Measurements from ENCODE around the gene DNAH6. TPM values are rescaled to one million over a fixed set of nuclear protein-coding genes. Genes with fewer than 3 reads are reported as not detected.

DNAH6 gene
- total RNA-seq, 1 donor from 2014 or later: 0.08 TPM

GRCh38 chr2:84559838-84560237, 43.5 kb downstream of the DNAH6 start:
- no peak for ATAC-seq (ENCODE audit: poor library complexity)
- no peak for DNase-seq
- intact Hi-C loops (cut with DNase I): no loop called here

- no peak for ATAC-seq (ENCODE audit: poor library complexity)
- intact Hi-C loops (cut with DNase I): no loop called here
- DNase-seq: no peak
These were observed 63.4 kb downstream of the DNAH6 start for GRCh38 chr2:84579661-84580060.

GRCh38 chr2:84603911-84604310, 87.6 kb downstream of the DNAH6 start:
- ATAC-seq (ENCODE audit: poor library complexity): no peak
- DNase-seq: no peak
- intact Hi-C loops (cut with DNase I): no loop called here

GRCh38 chr2:84613082-84613481, 96.8 kb downstream of the DNAH6 start:
- no peak for ATAC-seq (ENCODE audit: poor library complexity)
- DNase-seq: no peak
- intact Hi-C loops (cut with DNase I): no loop called here

GRCh38 chr2:84619794-84620371, 103.6 kb downstream of the DNAH6 start:
- no peak for DNase-seq
- intact Hi-C loops (cut with DNase I): no loop called here
- ATAC-seq (ENCODE audit: poor library complexity): no peak

- intact Hi-C loops (cut with DNase I): no loop called here
- no peak for DNase-seq
- no peak for ATAC-seq (ENCODE audit: poor library complexity)
These were observed 112.2 kb downstream of the DNAH6 start for GRCh38 chr2:84628486-84628885.

- intact Hi-C loops (cut with DNase I): no loop called here
- DNase-seq (no peak), ATAC-seq (ENCODE audit: poor library complexity) (no peak)
These were observed 113.3 kb downstream of the DNAH6 start for GRCh38 chr2:84629550-84629949.

- intact Hi-C loops (cut with DNase I): loop anchor here (5.0 kb wide), 1 partner anchor 134 kb away; no protein-coding TSS in a partner anchor
- no peak for ATAC-seq (ENCODE audit: poor library complexity)
These were observed 114.7 kb downstream of the DNAH6 start for GRCh38 chr2:84631047-84631446.

GRCh38 chr2:84631985-84632384, 115.7 kb downstream of the DNAH6 start:
- ATAC-seq (ENCODE audit: poor library complexity) (no peak), DNase-seq (no peak)
- intact Hi-C loops (cut with DNase I): loop anchor here (5.0 kb wide), 1 partner anchor 135 kb away; no protein-coding TSS in a partner anchor

More at GRCh38 chr2:84631047-84631446, 114.7 kb downstream of the DNAH6 start:
- DNase-seq: no peak

- ATAC-seq (ENCODE audit: poor library complexity): no peak
- no peak for DNase-seq
- intact Hi-C loops (cut with DNase I): no loop called here
These were observed 120.0 kb downstream of the DNAH6 start for GRCh38 chr2:84636080-84636971.

- intact Hi-C loops (cut with DNase I): no loop called here
- ATAC-seq (ENCODE audit: poor library complexity) (no peak), DNase-seq (no peak)
These were observed 123.5 kb downstream of the DNAH6 start for GRCh38 chr2:84639751-84640150.

GRCh38 chr2:84640411-84640810, 124.1 kb downstream of the DNAH6 start:
- DNase-seq (no peak), ATAC-seq (ENCODE audit: poor library complexity) (no peak)
- intact Hi-C loops (cut with DNase I): no loop called here

- intact Hi-C loops (cut with DNase I): no loop called here
These were observed 124.7 kb downstream of the DNAH6 start for GRCh38 chr2:84641021-84641420.

GRCh38 chr2:84643991-84644390, 127.7 kb downstream of the DNAH6 start:
- ATAC-seq (ENCODE audit: poor library complexity): no peak
- intact Hi-C loops (cut with DNase I): no loop called here

More at GRCh38 chr2:84641021-84641420, 124.7 kb downstream of the DNAH6 start:
- no peak for ATAC-seq (ENCODE audit: poor library complexity)
- no peak for DNase-seq

GRCh38 chr2:84646514-84646913, 130.2 kb downstream of the DNAH6 start:
- DNase-seq (no peak), ATAC-seq (ENCODE audit: poor library complexity) (no peak)
- intact Hi-C loops (cut with DNase I): no loop called here

More at GRCh38 chr2:84643991-84644390, 127.7 kb downstream of the DNAH6 start:
- no peak for DNase-seq

GRCh38 chr2:84647267-84647666, 131.0 kb downstream of the DNAH6 start:
- intact Hi-C loops (cut with DNase I): no loop called here
- no peak for ATAC-seq (ENCODE audit: poor library complexity)
- DNase-seq: no peak

GRCh38 chr2:84649058-84649457, 132.8 kb downstream of the DNAH6 start:
- ATAC-seq (ENCODE audit: poor library complexity) (no peak), DNase-seq (no peak)
- intact Hi-C loops (cut with DNase I): no loop called here

GRCh38 chr2:84649487-84650142, 133.3 kb downstream of the DNAH6 start:
- intact Hi-C loops (cut with DNase I): no loop called here
- DNase-seq: no peak

GRCh38 chr2:84652431-84652830, 136.1 kb downstream of the DNAH6 start:
- DNase-seq (no peak), ATAC-seq (ENCODE audit: poor library complexity) (no peak)
- intact Hi-C loops (cut with DNase I): no loop called here

More at GRCh38 chr2:84649487-84650142, 133.3 kb downstream of the DNAH6 start:
- ATAC-seq (ENCODE audit: poor library complexity): peak; percentile 64
